ENCODE data around the gene POLR2C. TPM values are rescaled to one million over a fixed set of nuclear protein-coding genes. Genes with fewer than 3 reads are reported as not detected.
A peak's percentile ranks its signal among the peaks of the same experiment; 100 is the strongest.

POLR2C gene
- total RNA-seq, 1 experiment from 2014 or later: 110 TPM

GRCh38 chr16:57468346-57468745 lies 5.9 kb downstream of the POLR2C start:
- intact Hi-C loops (cut with micrococcal nuclease; ENCODE audit: unreplicated experiment): no loop called here
- ChIA-PET POLR2A (ENCODE audit: low non-redundant PET) (no interaction called here), CTCF (interaction anchor here (0.6 kb wide), 1 partner anchor 20 kb away, joined by 5 read pairs; no protein-coding TSS in a partner anchor)
- TF ChIP-seq CTCF (conservative IDR thresholded peaks at IDR 0.05; ENCODE audit: low read depth, low read length): no peak
- no peak for TF ChIP-seq EZH2 (IDR thresholded peaks at IDR 0.05; ENCODE audit: borderline replicate concordance, low read depth, low read length, poor library complexity, severe bottlenecking)
- Histone ChIP-seq H3K9me3 (ENCODE audit: low read depth, low read length, poor library complexity, severe bottlenecking) (no peaks in the 10 kb centered on the region), H3K4me1 (ENCODE audit: insufficient read depth, low read length, poor library complexity, severe bottlenecking) (peaks cover 19% of the 10 kb centered on the region), H3K27ac (ENCODE audit: low read depth, low read length, poor library complexity, severe bottlenecking) (no peak overlapping the region), H3K4me3 (ENCODE audit: low read depth, low read length, poor library complexity, severe bottlenecking) (no peak overlapping the region), H3K27me3 (replicated peaks; ENCODE audit: insufficient read depth, low read depth, low read length, poor library complexity) (no peaks in the 10 kb centered on the region), H3K36me3 (ENCODE audit: insufficient read depth, low read length, poor library complexity, severe bottlenecking) (peaks cover 86% of the 10 kb centered on the region)
- no TSS peak for BruUV-seq (replicated peaks)
- no peak for DNase-seq (ENCODE audit: low spot score)

- BruUV-seq (replicated peaks): no TSS peak
- Histone ChIP-seq H3K4me1 (ENCODE audit: insufficient read depth, low read length, poor library complexity, severe bottlenecking) (peaks cover 19% of the 10 kb centered on the region), H3K4me3 (ENCODE audit: low read depth, low read length, poor library complexity, severe bottlenecking) (no peak overlapping the region), H3K27me3 (replicated peaks; ENCODE audit: insufficient read depth, low read depth, low read length, poor library complexity) (no peaks in the 10 kb centered on the region), H3K36me3 (ENCODE audit: insufficient read depth, low read length, poor library complexity, severe bottlenecking) (peaks cover 85% of the 10 kb centered on the region), H3K9me3 (ENCODE audit: low read depth, low read length, poor library complexity, severe bottlenecking) (no peaks in the 10 kb centered on the region), H3K27ac (ENCODE audit: low read depth, low read length, poor library complexity, severe bottlenecking) (no peak overlapping the region)
- CTCF ChIA-PET: no interaction called here
- DNase-seq (ENCODE audit: low spot score): no peak
- POLR2A ChIA-PET (ENCODE audit: low non-redundant PET): no interaction called here
- TF ChIP-seq EZH2 (IDR thresholded peaks at IDR 0.05; ENCODE audit: borderline replicate concordance, low read depth, low read length, poor library complexity, severe bottlenecking) (no peak), CTCF (conservative IDR thresholded peaks at IDR 0.05; ENCODE audit: low read depth, low read length) (no peak)
- intact Hi-C loops (cut with micrococcal nuclease; ENCODE audit: unreplicated experiment): no loop called here
These were observed 6.6 kb downstream of the POLR2C start for GRCh38 chr16:57469046-57469445.

GRCh38 chr16:57469917-57470470 lies 7.5 kb downstream of the POLR2C start:
- BruUV-seq (replicated peaks): no TSS peak
- intact Hi-C loops (cut with micrococcal nuclease; ENCODE audit: unreplicated experiment): no loop called here
- peaks cover 85% of the 10 kb centered on the region for H3K36me3 ChIP-seq (ENCODE audit: insufficient read depth, low read length, poor library complexity, severe bottlenecking)
- H3K27ac ChIP-seq (ENCODE audit: low read depth, low read length, poor library complexity, severe bottlenecking): no peak overlapping the region
- ChIA-PET CTCF (no interaction called here), POLR2A (ENCODE audit: low non-redundant PET) (no interaction called here)
- H3K27me3 ChIP-seq (replicated peaks; ENCODE audit: insufficient read depth, low read depth, low read length, poor library complexity): no peaks in the 10 kb centered on the region
- peak; percentile 58 for DNase-seq (ENCODE audit: low spot score)
- no peaks in the 10 kb centered on the region for H3K9me3 ChIP-seq (ENCODE audit: low read depth, low read length, poor library complexity, severe bottlenecking)
- TF ChIP-seq EZH2 (IDR thresholded peaks at IDR 0.05; ENCODE audit: borderline replicate concordance, low read depth, low read length, poor library complexity, severe bottlenecking): no peak
- TF ChIP-seq CTCF (conservative IDR thresholded peaks at IDR 0.05; ENCODE audit: low read depth, low read length): no peak
- no peak overlapping the region for H3K4me3 ChIP-seq (ENCODE audit: low read depth, low read length, poor library complexity, severe bottlenecking)
- H3K4me1 ChIP-seq (ENCODE audit: insufficient read depth, low read length, poor library complexity, severe bottlenecking): peaks cover 19% of the 10 kb centered on the region

Measured in A673 (cell line).